GM18909 (cell line): ENCODE measurements around the gene IGFBP6.

ENCODE experiments used
- ATAC-seq: cut with Tn5 transposase; IDR thresholded peaks from one replicate; pipeline ENCODE4 v1.9.1; 2021; ENCODE audit warnings: mild to moderate bottlenecking; ENCODE audit not compliant: unreplicated experiment, poor library complexity

Gene IGFBP6

DNA sequence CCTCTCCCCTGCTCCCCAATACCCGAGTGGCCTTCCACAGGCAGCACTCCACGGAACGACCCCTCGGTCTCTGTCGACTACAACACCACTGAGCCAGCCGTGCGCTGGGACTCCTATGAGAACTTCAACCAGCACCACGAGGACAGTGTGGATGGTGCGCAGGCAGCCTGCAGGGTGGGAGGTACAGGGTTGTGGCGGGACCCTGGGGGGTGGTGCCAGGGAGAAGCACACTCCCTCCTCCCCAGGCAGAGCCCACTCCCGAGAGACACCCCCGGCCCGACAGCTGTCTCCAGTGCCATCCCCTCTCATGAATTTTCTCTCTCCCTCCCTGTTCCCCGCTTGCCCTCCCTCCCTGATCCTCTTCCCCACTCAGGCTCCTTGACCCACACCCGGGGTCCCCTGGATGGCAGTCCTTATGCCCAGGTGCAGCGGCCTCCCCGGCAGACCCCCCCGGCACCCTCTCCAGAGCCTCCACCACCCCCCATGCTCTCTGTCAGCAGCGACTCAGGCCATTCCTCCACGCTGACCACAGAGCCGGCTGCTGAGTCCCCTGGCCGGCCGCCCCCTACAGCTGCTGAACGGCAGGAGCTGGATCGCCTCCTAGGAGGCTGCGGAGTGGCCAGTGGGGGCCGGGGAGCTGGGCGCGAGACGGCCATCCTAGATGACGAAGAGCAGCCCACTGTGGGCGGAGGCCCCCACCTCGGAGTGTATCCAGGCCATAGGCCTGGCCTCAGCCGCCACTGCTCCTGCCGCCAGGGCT is 38.6 kb upstream of the IGFBP6 start:
- no peak for ATAC-seq

- no peak for ATAC-seq
These were observed 37.9 kb upstream of the IGFBP6 start for GRCh38 chr12:53059434-53060063.

DNA sequence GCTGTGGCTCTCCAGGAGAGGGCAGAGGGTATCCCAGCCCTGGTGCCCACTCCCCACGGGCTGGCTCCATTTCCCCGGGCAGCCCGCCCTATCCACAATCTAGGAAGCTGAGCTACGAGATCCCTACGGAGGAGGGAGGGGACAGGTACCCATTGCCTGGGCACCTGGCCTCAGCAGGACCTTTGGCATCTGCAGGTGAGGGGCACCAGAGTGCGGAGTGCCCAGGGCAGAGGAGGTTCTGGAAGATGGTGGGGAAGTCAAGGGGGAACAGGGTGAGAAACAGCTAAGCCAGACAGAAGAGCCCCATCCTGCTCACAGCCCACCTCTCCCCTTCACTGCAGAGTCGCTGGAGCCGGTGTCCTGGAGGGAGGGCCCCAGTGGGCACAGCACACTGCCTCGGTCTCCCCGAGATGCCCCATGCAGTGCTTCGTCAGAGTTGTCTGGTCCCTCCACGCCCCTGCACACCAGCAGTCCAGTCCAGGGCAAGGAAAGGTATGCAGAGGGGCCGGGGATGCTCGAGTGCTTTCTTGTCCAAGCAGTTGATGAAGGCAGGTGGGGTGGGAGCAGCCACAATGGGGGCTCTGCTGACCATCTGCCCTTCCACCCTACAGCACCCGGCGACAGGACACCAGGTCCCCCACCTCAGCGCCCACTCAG is 37.3 kb upstream of the IGFBP6 start:
- ATAC-seq: no peak

GRCh38 chr12:53060721-53061276 is 36.7 kb upstream of the IGFBP6 start:
- no peak for ATAC-seq

GRCh38 chr12:53061404-53062010 is 36.0 kb upstream of the IGFBP6 start:
- ATAC-seq: no peak

DNA sequence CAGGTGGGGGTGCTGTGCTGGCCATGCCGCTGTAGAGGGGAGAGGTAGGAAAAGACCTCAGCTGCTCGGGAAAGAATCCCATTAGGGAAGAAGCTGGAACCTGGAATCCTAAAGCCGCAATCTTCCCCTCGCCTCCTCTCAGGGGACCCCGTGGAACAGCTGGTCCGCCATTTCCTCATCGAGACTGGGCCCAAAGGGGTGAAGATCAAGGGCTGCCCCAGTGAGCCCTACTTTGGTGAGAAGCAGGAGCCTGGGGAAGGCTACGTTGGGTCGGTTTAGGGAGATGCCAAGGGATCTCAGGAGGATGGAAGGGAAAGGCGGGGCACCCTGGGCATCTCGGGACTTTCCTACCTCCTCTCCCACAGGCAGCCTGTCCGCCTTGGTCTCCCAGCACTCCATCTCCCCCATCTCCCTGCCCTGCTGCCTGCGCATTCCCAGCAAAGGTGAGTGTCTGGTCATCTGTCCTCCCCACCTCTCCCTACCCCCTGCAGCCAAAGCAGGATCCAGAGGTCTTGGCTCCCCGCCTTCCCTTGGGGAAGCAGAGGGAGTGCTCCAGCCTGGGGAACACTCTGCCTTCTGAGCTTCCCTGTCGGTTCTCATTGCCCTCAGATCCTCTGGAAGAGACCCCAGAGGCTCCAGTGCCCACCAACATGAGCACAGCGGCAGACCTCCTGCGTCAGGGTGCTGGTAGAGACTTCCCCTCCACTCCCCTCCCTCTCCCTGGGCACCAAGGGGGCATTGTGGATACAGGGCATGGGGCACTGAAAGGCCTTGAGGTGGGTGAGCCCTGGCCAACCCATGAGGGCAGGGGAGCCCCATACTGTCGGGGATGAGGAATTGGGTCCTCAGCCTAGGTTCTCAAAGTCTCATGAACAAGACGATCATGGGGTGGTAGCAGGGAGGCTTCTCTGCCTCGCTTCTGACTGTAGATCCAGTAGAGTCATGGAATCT is 35.2 kb upstream of the IGFBP6 start:
- no peak for ATAC-seq

DNA sequence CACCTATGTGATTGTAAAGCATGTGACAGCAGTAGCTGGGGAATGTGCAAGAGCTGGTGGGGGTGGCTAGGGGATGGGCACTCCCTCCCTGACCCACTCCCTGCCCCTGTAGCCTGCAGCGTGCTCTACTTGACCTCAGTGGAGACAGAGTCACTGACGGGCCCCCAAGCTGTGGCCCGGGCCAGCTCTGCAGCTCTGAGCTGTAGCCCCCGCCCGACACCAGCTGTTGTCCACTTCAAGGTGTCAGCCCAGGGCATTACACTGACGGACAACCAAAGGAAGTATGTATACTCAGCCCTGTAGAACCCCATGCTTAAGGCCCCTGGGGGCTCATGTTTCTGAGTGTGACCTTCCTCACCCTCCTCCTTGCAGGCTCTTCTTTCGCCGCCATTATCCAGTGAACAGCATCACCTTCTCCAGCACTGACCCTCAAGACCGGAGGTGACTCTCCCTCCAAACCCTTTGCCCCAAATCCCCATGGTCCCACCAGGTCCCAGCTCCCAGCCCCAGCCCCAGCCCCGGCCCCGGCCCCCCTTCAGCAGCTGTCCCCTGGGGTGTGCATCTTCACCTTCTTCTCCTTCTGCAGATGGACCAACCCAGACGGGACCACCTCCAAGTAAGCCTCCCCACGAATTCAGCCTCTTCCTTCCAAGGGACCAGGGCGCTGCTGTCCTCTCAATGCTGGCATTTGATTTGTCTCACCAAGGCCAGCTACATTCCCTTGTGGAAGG is 34.3 kb upstream of the IGFBP6 start:
- ATAC-seq: no peak

- no peak for ATAC-seq
These were observed 33.5 kb upstream of the IGFBP6 start for GRCh38 chr12:53063708-53064612.

GRCh38 chr12:53064613-53065436 is 32.6 kb upstream of the IGFBP6 start:
- ATAC-seq: no peak

GRCh38 chr12:53065470-53065869 is 32.0 kb upstream of the IGFBP6 start:
- ATAC-seq: no peak

- no peak for ATAC-seq
These were observed 31.2 kb upstream of the IGFBP6 start for GRCh38 chr12:53065975-53066931.

- ATAC-seq: no peak
These were observed 30.1 kb upstream of the IGFBP6 start for GRCh38 chr12:53067074-53067992.

DNA sequence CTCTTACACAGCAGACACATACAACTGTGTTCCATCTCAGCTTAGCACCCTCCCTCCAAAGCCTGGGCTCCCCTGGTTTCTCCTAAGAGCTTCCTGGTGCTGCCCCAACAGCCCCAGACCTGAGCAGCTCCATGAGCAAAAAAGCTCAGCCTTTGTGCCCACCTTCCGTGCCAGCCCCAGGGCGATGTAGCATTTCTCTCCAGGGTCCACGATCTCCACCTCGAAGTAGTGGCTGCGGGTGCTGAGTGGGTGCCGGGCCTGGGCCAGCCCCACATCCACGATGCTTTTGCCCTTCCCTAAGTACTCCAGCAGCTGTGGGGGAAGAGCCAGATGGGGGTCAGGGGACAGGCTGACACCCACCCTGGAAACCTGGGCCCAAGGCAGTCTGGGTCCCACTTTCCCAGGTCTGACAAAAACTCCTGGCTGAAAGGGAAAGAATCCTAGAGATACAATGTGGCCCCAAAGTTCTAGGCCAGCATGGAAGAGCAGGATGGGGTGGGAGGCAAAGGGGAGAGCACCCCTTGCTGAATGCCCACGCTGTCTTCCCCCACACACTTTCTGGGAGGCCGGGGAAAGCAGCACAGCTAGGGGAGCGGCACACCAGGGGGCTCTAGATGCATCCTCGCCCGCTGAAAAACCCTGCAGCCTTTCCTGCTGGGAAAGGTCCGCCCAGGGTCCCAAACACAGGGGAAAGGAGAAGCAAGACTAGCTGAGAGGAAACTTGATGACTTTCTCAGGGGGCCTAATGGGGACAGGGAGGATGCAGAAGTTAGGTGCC is 29.3 kb upstream of the IGFBP6 start:
- ATAC-seq: no peak

DNA sequence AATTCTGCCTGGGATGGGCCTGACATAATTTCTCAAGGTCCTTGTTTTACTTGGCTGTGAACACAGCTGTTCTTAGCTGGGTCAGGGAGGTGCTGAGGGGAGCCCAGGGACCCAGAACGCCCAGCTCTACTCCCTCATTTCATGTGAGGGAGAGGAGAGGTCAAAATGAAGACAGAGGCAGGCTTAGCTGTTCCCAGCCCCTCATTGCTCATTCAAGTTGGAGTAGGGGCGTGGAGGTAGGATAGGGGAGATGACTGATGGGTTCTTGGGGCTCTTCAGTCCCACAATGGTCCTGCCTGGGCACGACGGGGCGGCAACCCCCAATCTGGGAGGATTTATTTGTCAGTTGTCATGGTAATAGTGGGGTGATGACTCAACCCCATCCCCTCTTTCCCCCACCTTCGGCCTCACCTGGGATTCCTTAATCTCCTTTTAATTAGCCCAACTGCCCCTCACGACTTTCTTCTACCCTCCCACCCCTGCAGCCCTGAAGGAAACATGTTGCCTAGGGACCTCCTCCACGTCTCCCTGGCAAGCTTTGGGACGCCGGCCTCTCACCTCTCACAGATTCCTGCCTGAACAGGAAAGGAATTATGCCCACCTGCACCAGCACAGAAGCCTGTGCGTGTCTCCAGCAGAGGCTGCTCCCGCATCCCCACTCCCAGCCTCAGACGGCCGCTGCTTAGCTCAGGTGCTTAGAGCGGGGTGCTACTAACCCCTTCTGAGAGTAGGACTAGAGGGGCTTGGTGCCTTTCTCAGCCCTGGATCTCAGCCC is 28.5 kb upstream of the IGFBP6 start:
- no peak for ATAC-seq
